Pons (tissue), 1 donor: ENCODE data around the gene CAPZB.

Experiments
- DNase-seq: peaks from one replicate; pipeline ENCODE4 v3.0.0-alpha.2; 2016; ENCODE audit warnings: low spot score

CAPZB gene

GRCh38 chr1:19429611-19430010 lies 55.7 kb downstream of the CAPZB start:
- DNase-seq, result no peak

- DNase-seq, result no peak
These were observed 58.1 kb downstream of the CAPZB start for GRCh38 chr1:19427087-19427781.

- DNase-seq, result peak; percentile 71
These were observed 58.8 kb downstream of the CAPZB start for GRCh38 chr1:19426294-19427086.

GRCh38 chr1:19425646-19426239 lies 59.6 kb downstream of the CAPZB start:
- DNase-seq, result no peak

- DNase-seq, result peak; percentile 84
These were observed 60.4 kb downstream of the CAPZB start for GRCh38 chr1:19424651-19425570.

GRCh38 chr1:19423130-19423529 lies 62.2 kb downstream of the CAPZB start:
- DNase-seq, result no peak

GRCh38 chr1:19421365-19421764 lies 64.0 kb downstream of the CAPZB start:
- no peak for DNase-seq

GRCh38 chr1:19420606-19421005 lies 64.7 kb downstream of the CAPZB start:
- no peak for DNase-seq

GRCh38 chr1:19419691-19420090 lies 65.6 kb downstream of the CAPZB start:
- no peak for DNase-seq

- no peak for DNase-seq
These were observed 66.8 kb downstream of the CAPZB start for GRCh38 chr1:19418503-19418971.

GRCh38 chr1:19416921-19417470 lies 68.3 kb downstream of the CAPZB start:
- no peak for DNase-seq

GRCh38 chr1:19416145-19416544 lies 69.2 kb downstream of the CAPZB start:
- DNase-seq, result no peak

GRCh38 chr1:19414515-19415121 lies 70.7 kb downstream of the CAPZB start:
- DNase-seq, result peak; percentile 87

GRCh38 chr1:19413999-19414398 lies 71.3 kb downstream of the CAPZB start:
- DNase-seq, result no peak

GRCh38 chr1:19412654-19413053 lies 72.7 kb downstream of the CAPZB start:
- no peak for DNase-seq

GRCh38 chr1:19411612-19412011 lies 73.7 kb downstream of the CAPZB start:
- no peak for DNase-seq

GRCh38 chr1:19410393-19410792 lies 74.9 kb downstream of the CAPZB start:
- DNase-seq, result no peak

GRCh38 chr1:19409477-19410341 lies 75.6 kb downstream of the CAPZB start:
- DNase-seq, result no peak

GRCh38 chr1:19407494-19408096 lies 77.7 kb downstream of the CAPZB start:
- no peak for DNase-seq

- no peak for DNase-seq
These were observed 78.7 kb downstream of the CAPZB start for GRCh38 chr1:19406680-19407079.
